Peyer's patch (tissue), 4 donors: ENCODE results near the gene COBL. TPM values are rescaled to one million over a fixed set of nuclear protein-coding genes. Genes with fewer than 3 reads are reported as not detected.

Experiments
- DNase-seq, 3 donors: peaks; one replicate each; pipeline ENCODE4 v3.0.0-alpha.2; 2017 to 2019
- H3K27ac ChIP-seq, 4 donors: fragments of 200-600 bp; sonication (generic); one replicate each; pipeline ENCODE4 v1.5.1; 2016 to 2019
- H3K27me3 ChIP-seq, 2 donors: fragments of 200-600 bp; sonication (generic); one replicate each; pipeline ENCODE4 v1.5.1; 2019
- H3K36me3 ChIP-seq, 3 donors: fragments of 200-600 bp; sonication (generic); one replicate each; pipeline ENCODE4 v1.5.1; 2016 to 2019
- H3K4me1 ChIP-seq, 4 donors: fragments of 200-600 bp; sonication (generic); one replicate each; pipeline ENCODE4 v1.5.1; 2016 to 2019
- H3K4me3 ChIP-seq, 4 donors: fragments of 200-600 bp; sonication (generic); 1 replicate in 3 of 4; 2 replicates in 1 of 4; pipeline ENCODE4 v1.5.1; 2016 to 2019; ENCODE audit warnings: mild to moderate bottlenecking in 1 of 4
- H3K9me3 ChIP-seq, 4 donors: fragments of 200-600 bp; sonication (generic); one replicate each; pipeline ENCODE4 v1.5.1; 2016 to 2019; ENCODE audit warnings: mild to moderate bottlenecking in 1 of 4
- POLR2A ChIP-seq, 2 donors: fragments of 450-650 bp; IDR thresholded peaks; one replicate each; pipeline ENCODE4 v1.5.1; 2017; ENCODE audit warnings: antibody characterized with exemption in 2 of 2, mild to moderate bottlenecking in 2 of 2, moderate library complexity in 2 of 2
- total RNA-seq, 4 donors: library from RNA; depleted of rRNA; stranded (reverse); fragments of >200 nt; gene quantifications; one replicate each; pipeline ENCODE4 v1.1.0, GENCODE V29; 2016
- TF ChIP-seq, protein P1 (sequence below), 6 experiments: fragments of 450-650 bp in 4 of 6; fragments of 200-600 bp in 2 of 6; sonication (generic) in 1 of 6; IDR thresholded peaks; one replicate each; pipeline ENCODE4 v1.5.1; 2017 to 2019; ENCODE audit warnings: antibody characterized with exemption in 6 of 6, mild to moderate bottlenecking in 3 of 6, moderate library complexity in 1 of 6

COBL gene
- total RNA-seq, 4 donors from 2014 or later: 25.6 to 129 (median 116) TPM

DNA sequence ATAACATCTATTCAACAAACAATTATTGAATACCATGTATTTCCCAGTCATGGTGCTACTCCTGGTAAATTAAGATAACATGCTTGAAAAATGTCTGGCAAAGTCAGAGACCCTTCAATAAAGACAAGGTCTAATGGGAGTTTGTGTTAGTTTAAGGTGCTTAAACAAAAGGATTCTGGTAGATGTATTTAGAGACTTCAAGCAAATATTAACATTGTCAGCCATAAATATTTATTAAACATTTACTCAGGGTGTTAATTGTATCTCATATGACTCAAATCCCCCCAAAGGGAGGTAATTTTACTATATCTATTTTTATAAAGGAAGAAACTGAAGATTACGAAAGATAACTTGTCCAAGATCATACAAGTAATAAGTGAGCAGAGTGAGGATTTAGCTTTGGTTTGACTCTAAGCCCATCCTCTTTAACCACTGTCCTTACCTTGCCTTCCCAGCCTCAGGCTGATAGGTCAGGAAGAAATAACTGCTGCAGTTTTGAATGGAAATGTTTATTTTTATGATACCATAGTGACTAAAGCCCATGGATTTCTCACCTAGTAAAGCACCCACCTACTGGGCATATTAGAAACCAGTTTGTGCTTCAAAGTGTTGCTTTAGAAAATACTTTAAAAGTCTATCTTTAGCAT is 215.4 kb downstream of the COBL start:
- no peak for DNase-seq
- H3K4me3 ChIP-seq: no peak overlapping the region
- TF ChIP-seq, protein P1, sequence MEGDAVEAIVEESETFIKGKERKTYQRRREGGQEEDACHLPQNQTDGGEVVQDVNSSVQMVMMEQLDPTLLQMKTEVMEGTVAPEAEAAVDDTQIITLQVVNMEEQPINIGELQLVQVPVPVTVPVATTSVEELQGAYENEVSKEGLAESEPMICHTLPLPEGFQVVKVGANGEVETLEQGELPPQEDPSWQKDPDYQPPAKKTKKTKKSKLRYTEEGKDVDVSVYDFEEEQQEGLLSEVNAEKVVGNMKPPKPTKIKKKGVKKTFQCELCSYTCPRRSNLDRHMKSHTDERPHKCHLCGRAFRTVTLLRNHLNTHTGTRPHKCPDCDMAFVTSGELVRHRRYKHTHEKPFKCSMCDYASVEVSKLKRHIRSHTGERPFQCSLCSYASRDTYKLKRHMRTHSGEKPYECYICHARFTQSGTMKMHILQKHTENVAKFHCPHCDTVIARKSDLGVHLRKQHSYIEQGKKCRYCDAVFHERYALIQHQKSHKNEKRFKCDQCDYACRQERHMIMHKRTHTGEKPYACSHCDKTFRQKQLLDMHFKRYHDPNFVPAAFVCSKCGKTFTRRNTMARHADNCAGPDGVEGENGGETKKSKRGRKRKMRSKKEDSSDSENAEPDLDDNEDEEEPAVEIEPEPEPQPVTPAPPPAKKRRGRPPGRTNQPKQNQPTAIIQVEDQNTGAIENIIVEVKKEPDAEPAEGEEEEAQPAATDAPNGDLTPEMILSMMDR (IDR thresholded peaks at IDR 0.05): no peak
- TF ChIP-seq POLR2A (IDR thresholded peaks at IDR 0.05): no peak

DNA sequence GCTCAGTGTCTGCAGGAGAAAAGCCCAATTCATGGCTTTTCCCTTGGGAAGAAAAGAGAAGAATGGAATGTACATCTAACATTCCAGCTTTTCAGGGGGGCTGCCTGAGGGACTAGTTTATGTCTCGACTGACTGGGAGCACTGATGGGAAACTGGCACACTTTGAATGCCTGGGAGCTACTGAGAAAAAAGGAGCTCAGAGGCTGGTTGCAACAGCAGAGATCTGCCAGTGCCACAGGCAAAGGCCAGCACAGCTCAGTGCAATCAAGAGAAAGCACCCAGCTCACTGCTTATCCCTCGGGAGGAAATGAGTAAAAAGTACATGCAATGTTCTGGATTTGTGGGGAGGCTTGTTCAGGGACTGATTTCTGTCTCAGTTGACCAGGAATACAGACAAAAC is 226.2 kb downstream of the COBL start:
- Histone ChIP-seq H3K27ac (no peak overlapping the region), H3K27me3 (no peaks in the 10 kb centered on the region), H3K9me3 (peaks cover 0 to 4% (median 0%) of the 10 kb centered on the region in 4 donors), H3K4me3 (no peak overlapping the region), H3K36me3 (no peaks in the 10 kb centered on the region), H3K4me1 (no peaks in the 10 kb centered on the region)
- no peak for DNase-seq
- TF ChIP-seq POLR2A (IDR thresholded peaks at IDR 0.05): no peak
- TF ChIP-seq, protein P1 (IDR thresholded peaks at IDR 0.05): no peak

More for the DNA sequence above, 215.4 kb downstream of the COBL start:
- H3K36me3 ChIP-seq: no peaks in the 10 kb centered on the region
- no peaks in the 10 kb centered on the region for H3K4me1 ChIP-seq
- no peaks in the 10 kb centered on the region for H3K27me3 ChIP-seq
- no peak overlapping the region for H3K27ac ChIP-seq
- peaks cover 0 to 6% (median 0%) of the 10 kb centered on the region in 4 donors for H3K9me3 ChIP-seq

DNA sequence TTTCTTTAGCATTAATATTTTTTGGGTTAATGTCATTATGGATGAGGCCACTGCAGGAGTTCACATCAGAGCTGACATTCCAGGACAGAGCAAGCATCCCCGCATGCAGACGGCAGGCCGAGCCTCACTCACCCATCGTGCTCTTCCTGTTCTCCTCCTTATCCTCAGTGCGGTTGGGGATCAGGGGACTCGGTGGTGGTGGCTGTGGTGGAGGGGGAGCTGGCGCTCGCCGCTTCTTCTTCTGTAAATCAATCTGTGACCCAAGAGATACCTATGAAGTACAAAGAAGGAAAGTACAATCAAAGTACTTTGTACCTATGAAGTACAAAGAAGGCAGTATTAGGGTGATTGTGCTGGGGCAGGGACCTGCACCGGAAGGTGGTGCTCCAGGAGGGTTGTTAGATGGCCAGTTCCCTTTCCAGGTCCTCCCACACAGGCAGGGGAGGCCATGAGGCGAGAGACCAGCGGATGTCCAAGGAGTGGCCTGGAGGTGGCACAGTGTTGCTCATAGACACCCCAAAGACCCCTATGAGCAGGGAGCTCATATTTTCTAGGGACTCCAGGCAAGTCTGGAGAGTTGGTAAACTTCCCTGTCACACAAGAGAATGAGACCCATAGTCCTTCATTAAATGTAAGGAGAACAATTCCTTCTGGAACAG is 231.4 kb downstream of the COBL start:
- TF ChIP-seq, protein P1 (IDR thresholded peaks at IDR 0.05): no peak
- no peak for TF ChIP-seq POLR2A (IDR thresholded peaks at IDR 0.05)
- H3K4me3 ChIP-seq: no peak overlapping the region
- H3K36me3 ChIP-seq: peaks cover 0 to 7% (median 0%) of the 10 kb centered on the region in 3 donors
- H3K27ac ChIP-seq: no peak overlapping the region
- H3K4me1 ChIP-seq: peaks cover 0 to 13% (median 0%) of the 10 kb centered on the region in 4 donors
- DNase-seq: no peak
- no peaks in the 10 kb centered on the region for H3K27me3 ChIP-seq
- H3K9me3 ChIP-seq: no peaks in the 10 kb centered on the region

- DNase-seq: no peak
- Histone ChIP-seq H3K27ac (no peak overlapping the region), H3K27me3 (no peaks in the 10 kb centered on the region), H3K4me3 (no peak overlapping the region), H3K36me3 (peaks cover 0 to 7% (median 0%) of the 10 kb centered on the region in 3 donors), H3K9me3 (no peaks in the 10 kb centered on the region), H3K4me1 (peaks cover 0 to 13% (median 0%) of the 10 kb centered on the region in 4 donors)
- no peak for TF ChIP-seq POLR2A (IDR thresholded peaks at IDR 0.05)
- TF ChIP-seq, protein P1 (IDR thresholded peaks at IDR 0.05): no peak
These were observed 232.5 kb downstream of the COBL start for GRCh38 chr7:51084121-51084520.

DNA sequence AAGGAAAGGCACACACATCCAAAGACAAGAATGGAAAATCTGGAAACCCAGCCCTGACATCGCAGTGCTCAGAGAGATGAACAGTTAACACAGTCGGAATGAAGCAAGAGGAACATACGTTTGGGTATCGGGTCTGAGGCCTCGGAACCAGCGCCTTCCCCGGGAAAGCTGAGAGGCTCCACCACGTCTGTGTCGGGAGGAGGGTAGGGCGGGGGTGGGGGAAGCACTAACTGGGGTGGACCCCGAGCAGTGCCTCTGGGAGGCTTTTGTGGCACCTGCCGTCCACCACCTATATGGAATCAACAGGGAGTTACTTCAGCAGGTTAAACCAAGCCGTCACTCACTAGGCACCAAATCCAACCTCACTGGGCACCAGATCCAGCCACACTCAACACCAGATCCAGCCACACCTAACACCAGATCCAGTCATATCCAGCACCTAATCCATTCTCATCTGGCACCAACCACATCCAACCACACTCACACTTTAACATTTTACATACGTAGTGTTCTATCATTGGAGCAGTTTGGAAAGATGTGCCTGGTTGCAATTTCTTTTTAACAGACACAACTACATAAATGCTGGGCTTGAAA is 233.6 kb downstream of the COBL start:
- Histone ChIP-seq H3K4me1 (peaks cover 0 to 13% (median 0%) of the 10 kb centered on the region in 4 donors), H3K4me3 (no peak overlapping the region), H3K9me3 (no peaks in the 10 kb centered on the region), H3K27me3 (no peaks in the 10 kb centered on the region), H3K27ac (no peak overlapping the region), H3K36me3 (peaks cover 0 to 13% (median 0%) of the 10 kb centered on the region in 3 donors)
- DNase-seq: no peak
- TF ChIP-seq, protein P1 (IDR thresholded peaks at IDR 0.05): no peak
- no peak for TF ChIP-seq POLR2A (IDR thresholded peaks at IDR 0.05)
